ENCODE measurements around the gene HOTAIR. TPM values are rescaled to one million over a fixed set of nuclear protein-coding genes. Genes with fewer than 3 reads are reported as not detected.

HOTAIR gene
- total and polyA plus RNA-seq, 7 donors, result 0.23 to 0.53 (median 0.25) TPM; not detected in 4

DNA sequence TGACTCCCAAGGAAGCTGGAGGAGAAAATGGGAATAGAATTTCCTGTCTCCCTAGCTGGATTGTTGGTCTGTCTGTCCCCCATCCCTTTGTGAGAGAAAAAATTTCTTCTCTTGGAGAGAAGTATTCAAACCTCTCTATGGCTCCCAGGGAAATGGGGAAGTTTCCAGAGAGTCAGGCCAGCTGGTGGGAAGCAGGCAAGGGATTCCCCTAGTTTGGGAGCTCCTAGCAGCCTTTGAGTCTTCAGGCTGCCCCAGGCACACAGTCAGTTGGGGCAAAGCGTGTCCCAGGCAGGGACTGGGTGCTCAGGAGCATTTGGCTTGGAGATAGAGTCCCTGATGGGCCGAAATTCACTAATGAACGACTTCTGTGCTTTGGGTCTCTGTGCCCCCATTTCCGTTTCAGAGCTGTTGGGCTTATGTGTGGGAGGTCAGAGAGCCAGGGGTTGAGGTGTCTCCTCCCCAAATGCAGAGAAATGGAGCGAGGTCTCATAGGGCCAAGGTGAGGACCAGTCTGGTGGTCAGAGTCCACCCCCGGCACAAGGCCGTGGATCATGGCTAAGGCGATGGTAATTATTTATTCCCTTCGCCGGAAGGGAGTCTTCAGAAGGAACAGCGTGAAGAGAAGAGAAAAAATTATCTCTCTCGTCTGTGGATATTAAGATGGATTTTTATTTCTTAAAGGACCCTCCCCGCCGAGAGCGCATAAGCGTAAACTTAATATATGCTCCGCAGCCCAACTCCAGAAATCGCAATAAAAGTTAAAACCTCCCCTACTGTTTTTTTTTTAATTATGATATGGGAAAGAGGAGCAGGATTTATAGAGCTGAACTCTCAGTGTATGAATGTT lies 18.6 kb upstream of the HOTAIR start:
- DNase-seq, result no peak
- 11 to 26% (median 18%) methylated on average over 18 of the region's 18 CpGs for WGBS, 3 donors
- H3K4me1 ChIP-seq, result peaks cover 36% of the 10 kb centered on the region
- intact Hi-C loops (cut with DNase I), result no loop called here
- peak overlapping the region; percentile 78 for H3K4me3 ChIP-seq
- H3K27me3 ChIP-seq (ENCODE audit: insufficient read depth in 3 of 3, low read length in 2 of 3), result peaks cover 0 to 3% (median 0%) of the 10 kb centered on the region in 3 donors
- TF ChIP-seq, protein P1, sequence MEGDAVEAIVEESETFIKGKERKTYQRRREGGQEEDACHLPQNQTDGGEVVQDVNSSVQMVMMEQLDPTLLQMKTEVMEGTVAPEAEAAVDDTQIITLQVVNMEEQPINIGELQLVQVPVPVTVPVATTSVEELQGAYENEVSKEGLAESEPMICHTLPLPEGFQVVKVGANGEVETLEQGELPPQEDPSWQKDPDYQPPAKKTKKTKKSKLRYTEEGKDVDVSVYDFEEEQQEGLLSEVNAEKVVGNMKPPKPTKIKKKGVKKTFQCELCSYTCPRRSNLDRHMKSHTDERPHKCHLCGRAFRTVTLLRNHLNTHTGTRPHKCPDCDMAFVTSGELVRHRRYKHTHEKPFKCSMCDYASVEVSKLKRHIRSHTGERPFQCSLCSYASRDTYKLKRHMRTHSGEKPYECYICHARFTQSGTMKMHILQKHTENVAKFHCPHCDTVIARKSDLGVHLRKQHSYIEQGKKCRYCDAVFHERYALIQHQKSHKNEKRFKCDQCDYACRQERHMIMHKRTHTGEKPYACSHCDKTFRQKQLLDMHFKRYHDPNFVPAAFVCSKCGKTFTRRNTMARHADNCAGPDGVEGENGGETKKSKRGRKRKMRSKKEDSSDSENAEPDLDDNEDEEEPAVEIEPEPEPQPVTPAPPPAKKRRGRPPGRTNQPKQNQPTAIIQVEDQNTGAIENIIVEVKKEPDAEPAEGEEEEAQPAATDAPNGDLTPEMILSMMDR (IDR thresholded peaks at IDR 0.05), result no peak
- no peaks in the 10 kb centered on the region for H3K9me3 ChIP-seq
- no peak for ATAC-seq
- H3K27ac ChIP-seq, result peak overlapping the region; percentile 95
- no peaks in the 10 kb centered on the region for H3K36me3 ChIP-seq (ENCODE audit: insufficient read depth in 1 of 2, low read depth in 1 of 2)

DNA sequence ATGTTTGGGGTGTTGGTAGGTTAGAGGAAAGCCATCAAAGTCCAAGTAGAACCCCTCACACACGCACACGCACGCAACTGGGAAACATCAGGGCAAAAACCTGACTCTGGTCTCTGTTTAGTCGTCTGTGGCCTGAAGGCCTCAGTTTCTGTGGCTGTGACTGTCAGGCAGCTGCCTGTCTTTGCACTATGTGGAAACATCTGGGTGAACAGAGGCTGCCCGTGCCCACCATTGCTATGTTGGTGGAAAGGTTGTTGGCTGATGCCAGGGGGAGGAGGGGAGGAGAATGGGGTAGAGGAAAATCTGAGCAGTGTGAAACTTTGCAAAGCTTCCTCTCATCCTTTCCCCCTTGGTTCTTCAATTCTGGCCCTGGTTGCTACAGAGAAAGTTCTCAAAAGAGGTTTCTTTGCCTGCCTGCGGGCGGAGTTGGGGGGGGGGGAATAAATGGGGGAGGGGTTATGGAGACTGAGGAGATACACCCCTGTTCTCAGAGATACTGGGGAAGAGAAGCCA lies 17.7 kb upstream of the HOTAIR start:
- H3K27ac ChIP-seq, result peak overlapping the region; percentile 95
- WGBS, 3 donors, result 52 to 58% (median 54%) methylated on average over 7 of the region's 7 CpGs
- H3K4me3 ChIP-seq, result peak overlapping the region; percentile 79
- no peak for DNase-seq
- H3K36me3 ChIP-seq (ENCODE audit: insufficient read depth in 1 of 2, low read depth in 1 of 2), result no peaks in the 10 kb centered on the region
- intact Hi-C loops (cut with DNase I), result no loop called here
- ATAC-seq, result no peak
- peaks cover 41% of the 10 kb centered on the region for H3K4me1 ChIP-seq
- H3K27me3 ChIP-seq (ENCODE audit: insufficient read depth in 3 of 3, low read length in 2 of 3), result peaks cover 0 to 3% (median 0%) of the 10 kb centered on the region in 3 donors
- TF ChIP-seq, protein P1 (IDR thresholded peaks at IDR 0.05), result no peak
- H3K9me3 ChIP-seq, result no peaks in the 10 kb centered on the region

DNA sequence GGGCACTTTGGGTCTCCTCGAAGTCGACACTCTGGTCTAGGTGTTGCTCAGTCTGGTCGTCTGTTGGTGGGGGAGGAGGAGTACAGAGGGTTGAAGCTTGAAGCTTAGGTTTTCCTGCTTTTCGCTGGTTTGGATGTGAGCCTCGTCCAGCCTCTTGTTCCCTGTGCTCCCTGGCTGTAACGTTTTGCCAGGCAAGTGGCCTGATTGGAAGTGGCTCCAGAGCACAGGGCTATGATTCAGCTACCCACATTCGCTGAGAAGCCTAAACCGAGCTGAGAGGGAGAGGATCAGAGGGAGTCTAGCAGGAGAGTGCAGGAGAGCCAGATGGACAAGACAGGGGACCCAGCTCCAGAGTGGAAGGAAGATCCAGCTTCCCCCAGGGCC lies 16.3 kb upstream of the HOTAIR start:
- Histone ChIP-seq H3K27me3 (ENCODE audit: insufficient read depth in 3 of 3, low read length in 2 of 3) (peaks cover 0 to 3% (median 0%) of the 10 kb centered on the region in 3 donors), H3K4me3 (peak overlapping the region; percentile 79), H3K27ac (peak overlapping the region; percentile 95), H3K9me3 (no peaks in the 10 kb centered on the region), H3K4me1 (peaks cover 41% of the 10 kb centered on the region), H3K36me3 (ENCODE audit: insufficient read depth in 1 of 2, low read depth in 1 of 2) (no peaks in the 10 kb centered on the region)
- peak in 1 of 2 donors; percentile 85 for DNase-seq
- TF ChIP-seq, protein P1 (IDR thresholded peaks at IDR 0.05), result no peak
- 2 to 6% (median 4%) methylated on average over 6 to 8 of the region's 8 CpGs for WGBS, 3 donors
- peak; percentile 21 to 70 (median 60) for ATAC-seq
- intact Hi-C loops (cut with DNase I), result no loop called here

DNA sequence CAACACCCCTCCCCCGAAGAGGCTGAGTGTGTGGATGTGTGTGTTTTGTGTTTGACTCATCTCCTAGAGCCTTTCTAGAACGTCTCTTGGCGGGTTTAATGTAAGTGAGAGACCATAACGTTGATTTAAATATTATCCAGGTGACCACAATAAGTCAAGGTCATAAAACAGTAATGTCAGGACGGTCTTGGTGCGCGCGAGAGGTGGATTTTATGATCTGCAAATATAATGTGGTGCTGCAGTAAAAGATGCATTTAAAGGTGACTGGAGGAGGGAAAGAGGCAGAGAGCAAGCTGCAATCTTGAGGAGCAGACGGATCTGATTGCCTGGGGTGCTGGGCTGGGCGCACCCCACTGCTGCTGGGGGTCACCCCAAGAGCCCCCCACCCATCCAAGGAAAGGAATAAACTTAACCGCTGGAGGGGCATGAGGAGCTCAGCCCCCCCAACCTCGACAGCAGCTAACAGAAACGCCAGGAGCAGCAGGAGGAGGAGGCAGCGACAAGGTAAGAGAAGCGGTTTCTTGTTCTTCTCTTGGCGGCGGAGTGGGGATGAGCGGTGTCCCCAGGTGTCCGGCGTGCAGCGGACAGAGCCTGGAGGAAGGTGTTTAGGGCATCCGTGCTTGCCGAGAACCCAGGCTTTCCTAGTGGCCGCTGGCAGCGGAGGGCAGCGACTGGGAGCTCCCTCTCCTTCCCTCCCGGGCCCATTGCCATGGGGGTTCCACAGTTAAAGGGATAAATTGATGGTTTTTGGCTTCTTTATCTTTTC lies 15.7 kb upstream of the HOTAIR start:
- ATAC-seq (no peak), DNase-seq (no peak)
- TF ChIP-seq, protein P1 (IDR thresholded peaks at IDR 0.05), result no peak
- H3K36me3 ChIP-seq (ENCODE audit: insufficient read depth in 1 of 2, low read depth in 1 of 2), result no peaks in the 10 kb centered on the region
- intact Hi-C loops (cut with DNase I), result no loop called here
- peaks cover 41% of the 10 kb centered on the region for H3K4me1 ChIP-seq
- WGBS, 3 donors, result 10 to 24% (median 17%) methylated on average over 25 to 27 of the region's 27 CpGs
- H3K27me3 ChIP-seq (ENCODE audit: insufficient read depth in 3 of 3, low read length in 2 of 3), result peaks cover 0 to 3% (median 0%) of the 10 kb centered on the region in 3 donors
- peak overlapping the region; percentile 95 for H3K27ac ChIP-seq
- H3K4me3 ChIP-seq, result peak overlapping the region; percentile 79
- H3K9me3 ChIP-seq, result no peaks in the 10 kb centered on the region

Measured in psoas muscle (tissue), 8 donors.